ENCODE measurements around the gene CDKAL1. TPM values are rescaled to one million over a fixed set of nuclear protein-coding genes. Genes with fewer than 3 reads are reported as not detected.

Gene CDKAL1
- total and polyA plus RNA-seq, 2 of the 8 experiments (the other 6 are each of a cell fraction or from before 2014, with no cell fraction given), result 8.4 to 24.6 TPM

- Histone ChIP-seq H3K4me1 (replicated peaks in 1 of 4; ENCODE audit: control insufficient read depth in 3 of 4, insufficient read depth in 4 of 4, low read length in 3 of 4) (peaks cover 0 to 7% (median 0%) of the 10 kb centered on the region in 4 experiments; a peak in 2 of 7 replicates), H4K8ac (ENCODE audit: extremely low read depth, insufficient read depth, low read length) (no peak overlapping the region), H3K14ac (ENCODE audit: insufficient read length) (no peak overlapping the region), H3K4me2 (ENCODE audit: insufficient read depth in 1 of 2, low read depth in 2 of 2, low read length in 2 of 2) (no peak overlapping the region), H3K9ac (replicated peaks in 1 of 4; ENCODE audit: extremely low read depth in 1 of 4, low read depth in 3 of 4, low read length in 3 of 4) (no peak overlapping the region), H3K79me1 (ENCODE audit: low read depth, low read length) (no peaks in the 10 kb centered on the region), H3K9me3 (ENCODE audit: insufficient read depth in 2 of 2, low read depth in 1 of 2, low read length in 1 of 2) (no peaks in the 10 kb centered on the region), H2BK5ac (ENCODE audit: low read depth, low read length) (no peak overlapping the region), H3K18ac (ENCODE audit: extremely low read depth, low read length) (no peak overlapping the region), H3K4ac (replicated peaks; ENCODE audit: insufficient read length, low read depth, low read length) (no peak overlapping the region), H4K91ac (replicated peaks; ENCODE audit: insufficient read length, low read length) (no peak overlapping the region), H4K5ac (ENCODE audit: insufficient read length, low read depth, low read length) (no peak overlapping the region), H3K56ac (replicated peaks; ENCODE audit: insufficient read length, low read depth, low read length) (no peak overlapping the region), H2BK12ac (ENCODE audit: low read depth, low read length) (no peak overlapping the region), H2BK120ac (replicated peaks; ENCODE audit: low read depth, low read length) (no peak overlapping the region), H3K4me3 (ENCODE audit: extremely low read depth in 1 of 4, insufficient read depth in 2 of 4, low read depth in 3 of 4, low read length in 4 of 4) (no peak overlapping the region), H3K27ac (ENCODE audit: low read depth, low read length) (no peak overlapping the region), H3K23ac (ENCODE audit: insufficient read length) (no peak overlapping the region), H3K27me3 (replicated peaks in 1 of 4; ENCODE audit: control insufficient read depth in 3 of 4, extremely low read depth in 1 of 4, insufficient read depth in 3 of 4, low read length in 3 of 4) (no peaks in the 10 kb centered on the region), H4K20me1 (replicated peaks in 1 of 2; ENCODE audit: control insufficient read depth in 1 of 2, insufficient read depth in 2 of 2, low read length in 2 of 2) (no peaks in the 10 kb centered on the region), H3K79me2 (ENCODE audit: control insufficient read depth in 1 of 2, insufficient read depth in 2 of 2, low read length in 2 of 2) (no peaks in the 10 kb centered on the region), H2BK15ac (ENCODE audit: low read length) (no peak overlapping the region), H2AK5ac (ENCODE audit: low read depth, low read length) (no peak overlapping the region), H3K23me2 (ENCODE audit: low read depth, low read length) (no peaks in the 10 kb centered on the region), H2AFZ (ENCODE audit: low read length) (no peak overlapping the region), H3K36me3 (ENCODE audit: control insufficient read depth in 2 of 4, insufficient read depth in 4 of 4, low read length in 3 of 4) (no peaks in the 10 kb centered on the region), H2BK20ac (ENCODE audit: low read length) (no peak overlapping the region)
- ChIA-PET CTCF (ENCODE audit: partially characterized antibody) (no interaction called here), POLR2A (ENCODE audit: partially characterized antibody) (no interaction called here)
- FAIRE-seq (no peak), DNase-seq (ENCODE audit: low read depth in 1 of 2, low spot score in 2 of 2) (no peak)
- 96% methylated on average over 5 of the region's 6 CpGs; no CpG with 5 or more reads in 1 of the 2 experiments for WGBS, 2 experiments (ENCODE audit: extremely low coverage in 1 of 2, insufficient coverage in 1 of 2, insufficient read length in 1 of 2, insufficient replicate concordance in 2 of 2, low coverage in 1 of 2, low lambda C conversion rate in 2 of 2, missing lambda C conversion rate in 1 of 2)
- TF ChIP-seq FOSL1 (IDR thresholded peaks at IDR 0.05; ENCODE audit: insufficient read depth, low read depth, low read length), result no peak
- TF ChIP-seq SRF (IDR thresholded peaks at IDR 0.05; ENCODE audit: low read depth, low read length), result no peak
- no peak for TF ChIP-seq TBP (IDR thresholded peaks at IDR 0.05; ENCODE audit: low read depth, low read length)
- TF ChIP-seq RAD21 (IDR thresholded peaks at IDR 0.05 in 1 of 2, conservative IDR thresholded peaks at IDR 0.05 in 1 of 2; ENCODE audit: low read depth in 2 of 2, low read length in 2 of 2), result no peak
- TF ChIP-seq POLR2AphosphoS5 (IDR thresholded peaks at IDR 0.05; ENCODE audit: low read depth, low read length), result no peak
- TF ChIP-seq RBBP5 (IDR thresholded peaks at IDR 0.05; ENCODE audit: borderline replicate concordance, low read depth, low read length), result no peak
Measured at GRCh38 chr6:20891161-20891560, 356.9 kb downstream of the CDKAL1 start.

Data from H1 (cell line).